HG03159 (cell line): ENCODE measurements around the gene ZNF560.

Experiments
- ATAC-seq: cut with Tn5 transposase; IDR thresholded peaks from one replicate; pipeline ENCODE4 v1.9.1; 2021; ENCODE audit warnings: mild to moderate bottlenecking, moderate library complexity; ENCODE audit not compliant: unreplicated experiment

ZNF560 gene

GRCh38 chr19:9436358-9436757, 62.1 kb downstream of the ZNF560 start:
- ATAC-seq, result no peak

GRCh38 chr19:9435279-9436268, 62.8 kb downstream of the ZNF560 start, which contains the start of gene ZNF266:
TSS of gene ZNF266 (minus strand) at chr19:9435573. CDS start at chr19:9420089, 15,484 bp downstream.
- peak; percentile 93 for ATAC-seq

- ATAC-seq, result no peak
These were observed 66.9 kb downstream of the ZNF560 start for GRCh38 chr19:9431475-9431874.

- ATAC-seq, result no peak
These were observed 68.0 kb downstream of the ZNF560 start for GRCh38 chr19:9430444-9430843.

- ATAC-seq, result no peak
These were observed 70.5 kb downstream of the ZNF560 start for GRCh38 chr19:9427941-9428340.
